Hematopoietic multipotent progenitor cell (in vitro differentiated cells): ENCODE measurements around the gene TSHZ2. TPM values are rescaled to one million over a fixed set of nuclear protein-coding genes. Genes with fewer than 3 reads are reported as not detected.

Experiments used
- DNase-seq, 3 donors: peaks; one replicate each; pipeline ENCODE4 v3.0.0-alpha.2; 2011 to 2015; ENCODE audit warnings: low read depth in 2 of 3, low spot score in 2 of 3
- total RNA-seq: library from RNA; depleted of rRNA; stranded (reverse); fragments of >200 nt; gene quantifications from one replicate; pipeline ENCODE4 v1.2.3, GENCODE V29; 2012

TSHZ2 gene
- total RNA-seq, 1 donor: under 0.01 TPM

- DNase-seq: no peak
Observed at GRCh38 chr20:53263554-53264438, 291.6 kb downstream of the TSHZ2 start.

GRCh38 chr20:53264604-53265003 lies 292.4 kb downstream of the TSHZ2 start:
- no peak for DNase-seq

GRCh38 chr20:53265304-53265875 lies 293.2 kb downstream of the TSHZ2 start:
- no peak for DNase-seq

GRCh38 chr20:53269380-53269779 lies 297.2 kb downstream of the TSHZ2 start:
- DNase-seq: no peak

GRCh38 chr20:53270792-53271375 lies 298.7 kb downstream of the TSHZ2 start:
- DNase-seq: no peak

- no peak for DNase-seq
Observed at GRCh38 chr20:53274365-53274764, 302.2 kb downstream of the TSHZ2 start.

GRCh38 chr20:53274807-53275206 lies 302.6 kb downstream of the TSHZ2 start:
- DNase-seq: no peak

GRCh38 chr20:53276143-53276542 lies 304.0 kb downstream of the TSHZ2 start:
- DNase-seq: no peak

- no peak for DNase-seq
Observed at GRCh38 chr20:53278555-53278954, 306.4 kb downstream of the TSHZ2 start.

- no peak for DNase-seq
Observed at GRCh38 chr20:53279735-53280134, 307.6 kb downstream of the TSHZ2 start.

GRCh38 chr20:53281557-53282117 lies 309.5 kb downstream of the TSHZ2 start:
- no peak for DNase-seq

- DNase-seq: no peak
Observed at GRCh38 chr20:53282217-53282955, 310.2 kb downstream of the TSHZ2 start.

GRCh38 chr20:53283011-53283410 lies 310.9 kb downstream of the TSHZ2 start:
- DNase-seq: no peak

GRCh38 chr20:53283597-53283996 lies 311.4 kb downstream of the TSHZ2 start:
- no peak for DNase-seq

- DNase-seq: no peak
Observed at GRCh38 chr20:53284256-53284655, 312.1 kb downstream of the TSHZ2 start.

GRCh38 chr20:53284696-53285095 lies 312.5 kb downstream of the TSHZ2 start:
- DNase-seq: no peak

- DNase-seq: no peak
Observed at GRCh38 chr20:53287357-53288042, 315.3 kb downstream of the TSHZ2 start.

GRCh38 chr20:53291548-53291947 lies 319.4 kb downstream of the TSHZ2 start:
- no peak for DNase-seq

GRCh38 chr20:53292347-53292746 lies 320.2 kb downstream of the TSHZ2 start:
- no peak for DNase-seq

GRCh38 chr20:53294804-53295203 lies 322.6 kb downstream of the TSHZ2 start:
- DNase-seq: no peak
